SK-N-SH treated with all-trans-retinoic acid at 6 μM for 48 hours (cell line): ENCODE results near the gene DNASE2B.

Experiments used
- ATAC-seq: fragments of 200-7000 bp; cut with Tn5 transposase; 3 replicates; pipeline ENCODE4 v1.9.1; 2020; ENCODE audit warnings: mild to moderate bottlenecking, moderate library complexity
- BACH2 ChIP-seq: fragments of 250-450 bp; sonication (Bioruptor Pico); IDR thresholded peaks from 2 replicates; pipeline ENCODE4 v1.9.0; 2021; ENCODE audit warnings: mild to moderate bottlenecking, borderline replicate concordance
- CREB5 ChIP-seq: fragments of 250-450 bp; sonication (Bioruptor Pico); IDR thresholded peaks from 2 replicates; pipeline ENCODE4 v1.5.1; 2020; ENCODE audit warnings: low read depth, mild to moderate bottlenecking, moderate library complexity
- ESRRG ChIP-seq: fragments of 250-450 bp; sonication (Bioruptor Pico); IDR thresholded peaks from 2 replicates; pipeline ENCODE4 v1.6.1; 2021; ENCODE audit warnings: mild to moderate bottlenecking
- GLIS3 ChIP-seq: fragments of 250-450 bp; sonication (Bioruptor Pico); IDR thresholded peaks from 2 replicates; pipeline ENCODE4 v1.5.0; 2020; ENCODE audit warnings: mild to moderate bottlenecking, moderate library complexity
- OSR1 ChIP-seq: fragments of 250-450 bp; sonication (Bioruptor Pico); IDR thresholded peaks from 2 replicates; pipeline ENCODE4 v1.8.0; 2022; ENCODE audit warnings: moderate library complexity, mild to moderate bottlenecking, inconsistent platforms
- POU6F1 ChIP-seq: fragments of 250-450 bp; sonication (Bioruptor Pico); IDR thresholded peaks from 2 replicates; pipeline ENCODE4 v1.8.0; 2021; ENCODE audit warnings: low read depth, mild to moderate bottlenecking, moderate library complexity, borderline replicate concordance
- PPARA ChIP-seq: fragments of 250-450 bp; sonication (Bioruptor Pico); IDR thresholded peaks from 2 replicates; pipeline ENCODE4 v1.5.0; 2020; ENCODE audit warnings: mild to moderate bottlenecking, borderline replicate concordance
- RARB ChIP-seq: fragments of 250-450 bp; sonication (Bioruptor Pico); IDR thresholded peaks from 2 replicates; pipeline ENCODE4 v1.8.0; 2021; ENCODE audit warnings: mild to moderate bottlenecking, moderate library complexity
- SNAI2 ChIP-seq: fragments of 250-450 bp; sonication (Bioruptor Pico); IDR thresholded peaks from 2 replicates; pipeline ENCODE4 v1.5.0; 2020; ENCODE audit warnings: mild to moderate bottlenecking, moderate library complexity
- TOX ChIP-seq: fragments of 250-450 bp; sonication (Bioruptor Pico); IDR thresholded peaks from 2 replicates; pipeline ENCODE4 v1.8.0; 2021; ENCODE audit warnings: mild to moderate bottlenecking, moderate library complexity, borderline replicate concordance
- ZC3H10 ChIP-seq: fragments of 250-450 bp; sonication (Bioruptor Pico); IDR thresholded peaks from 2 replicates; pipeline ENCODE4 v1.5.1; 2021; ENCODE audit warnings: mild to moderate bottlenecking, moderate library complexity
- ZFP30 ChIP-seq: fragments of 450-650 bp; formaldehyde crosslinking; IDR thresholded peaks from 2 replicates; pipeline ENCODE4 v1.5.0; 2022; ENCODE audit warnings: mild to moderate bottlenecking, moderate library complexity
- ZNF565 ChIP-seq: fragments of 450-650 bp; formaldehyde crosslinking; conservative IDR thresholded peaks from 2 replicates; pipeline ENCODE4 v1.5.0; 2020; ENCODE audit warnings: low read depth, mild to moderate bottlenecking, moderate library complexity
- ZNF70 ChIP-seq: fragments of 450-650 bp; formaldehyde crosslinking; IDR thresholded peaks from 2 replicates; pipeline ENCODE4 v1.5.0; 2020; ENCODE audit warnings: mild to moderate bottlenecking, moderate library complexity
- ZNF8 ChIP-seq: fragments of 450-650 bp; formaldehyde crosslinking; IDR thresholded peaks from 2 replicates; pipeline ENCODE4 v1.5.0; 2020; ENCODE audit warnings: mild to moderate bottlenecking, moderate library complexity
- TF ChIP-seq, protein P1 (sequence below): fragments of 250-450 bp; sonication (Bioruptor Pico); IDR thresholded peaks from 2 replicates; pipeline ENCODE4 v1.5.1; 2021; ENCODE audit warnings: mild to moderate bottlenecking, moderate library complexity
- TF ChIP-seq, protein P2 (sequence below): fragments of 250-450 bp; sonication (Bioruptor Pico); IDR thresholded peaks from 2 replicates; pipeline ENCODE4 v1.8.0; 2020; ENCODE audit warnings: mild to moderate bottlenecking, moderate library complexity, borderline replicate concordance
- TF ChIP-seq, protein P3 (sequence below): fragments of 250-450 bp; sonication (Bioruptor Pico); IDR thresholded peaks from 2 replicates; pipeline ENCODE4 v1.5.0; 2020; ENCODE audit warnings: mild to moderate bottlenecking, moderate library complexity

The DNASE2B gene

GRCh38 chr1:84409888-84410287 is 11.6 kb downstream of the DNASE2B start:
- ATAC-seq = no peak
- TF ChIP-seq POU6F1 (no peak), TOX (CRISPR knock-in tag) (no peak), PPARA (no peak), BACH2 (no peak), ZNF70 (CRISPR knock-in tag) (no peak), ZNF565 (no peak), RARB (CRISPR knock-in tag) (no peak), ZNF8 (no peak), CREB5 (CRISPR knock-in tag) (no peak), OSR1 (no peak), GLIS3 (CRISPR knock-in tag) (no peak)

DNA sequence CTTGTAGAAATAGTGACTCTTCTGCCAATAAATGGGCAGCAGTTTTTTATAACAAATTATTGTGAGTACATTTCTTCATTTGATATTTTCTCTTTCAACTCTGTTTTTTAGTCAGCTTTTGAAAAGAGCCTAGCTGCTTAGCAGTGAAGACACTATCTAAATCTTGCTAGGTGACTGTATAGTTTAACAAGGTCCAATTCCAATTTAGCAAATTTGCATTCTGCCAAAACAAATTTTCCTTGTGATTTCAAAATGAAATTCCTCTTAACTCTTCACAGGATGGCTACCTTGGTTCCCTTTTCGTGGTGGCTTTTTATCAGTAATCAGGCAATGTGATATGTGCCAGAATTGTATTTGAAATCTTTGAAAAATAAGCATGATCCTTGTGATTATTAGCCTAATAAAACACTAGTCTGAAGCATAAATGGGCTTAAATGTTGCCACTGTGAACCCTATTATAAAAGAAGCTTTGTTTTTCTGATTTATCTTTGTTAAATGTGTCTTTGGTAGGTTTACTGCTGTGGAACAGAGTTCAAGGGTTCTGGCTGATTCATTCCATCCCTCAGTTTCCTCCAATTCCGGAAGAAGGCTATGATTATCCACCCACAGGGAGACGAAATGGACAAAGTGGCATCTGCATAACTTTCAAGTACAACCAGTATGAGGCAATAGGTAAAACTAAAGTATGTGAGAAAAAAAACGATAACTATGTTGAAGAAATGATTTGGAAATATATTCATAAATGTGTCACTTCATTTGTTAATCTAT is 12.2 kb downstream of the DNASE2B start:
- no peak for TF ChIP-seq POU6F1
- TF ChIP-seq ESRRG (CRISPR knock-in tag) = no peak
- TF ChIP-seq SNAI2 (CRISPR knock-in tag) = no peak
- TF ChIP-seq ZNF8 = no peak
- TF ChIP-seq CREB5 (CRISPR knock-in tag) = no peak
- TF ChIP-seq, protein P1, sequence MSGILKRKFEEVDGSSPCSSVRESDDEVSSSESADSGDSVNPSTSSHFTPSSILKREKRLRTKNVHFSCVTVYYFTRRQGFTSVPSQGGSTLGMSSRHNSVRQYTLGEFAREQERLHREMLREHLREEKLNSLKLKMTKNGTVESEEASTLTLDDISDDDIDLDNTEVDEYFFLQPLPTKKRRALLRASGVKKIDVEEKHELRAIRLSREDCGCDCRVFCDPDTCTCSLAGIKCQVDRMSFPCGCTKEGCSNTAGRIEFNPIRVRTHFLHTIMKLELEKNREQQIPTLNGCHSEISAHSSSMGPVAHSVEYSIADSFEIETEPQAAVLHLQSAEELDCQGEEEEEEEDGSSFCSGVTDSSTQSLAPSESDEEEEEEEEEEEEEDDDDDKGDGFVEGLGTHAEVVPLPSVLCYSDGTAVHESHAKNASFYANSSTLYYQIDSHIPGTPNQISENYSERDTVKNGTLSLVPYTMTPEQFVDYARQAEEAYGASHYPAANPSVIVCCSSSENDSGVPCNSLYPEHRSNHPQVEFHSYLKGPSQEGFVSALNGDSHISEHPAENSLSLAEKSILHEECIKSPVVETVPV (CRISPR knock-in tag) = no peak
- no peak for TF ChIP-seq ZNF70 (CRISPR knock-in tag)
- TF ChIP-seq ZC3H10 = no peak
- no peak for TF ChIP-seq GLIS3 (CRISPR knock-in tag)
- TF ChIP-seq ZFP30 = no peak
- TF ChIP-seq, protein P2, sequence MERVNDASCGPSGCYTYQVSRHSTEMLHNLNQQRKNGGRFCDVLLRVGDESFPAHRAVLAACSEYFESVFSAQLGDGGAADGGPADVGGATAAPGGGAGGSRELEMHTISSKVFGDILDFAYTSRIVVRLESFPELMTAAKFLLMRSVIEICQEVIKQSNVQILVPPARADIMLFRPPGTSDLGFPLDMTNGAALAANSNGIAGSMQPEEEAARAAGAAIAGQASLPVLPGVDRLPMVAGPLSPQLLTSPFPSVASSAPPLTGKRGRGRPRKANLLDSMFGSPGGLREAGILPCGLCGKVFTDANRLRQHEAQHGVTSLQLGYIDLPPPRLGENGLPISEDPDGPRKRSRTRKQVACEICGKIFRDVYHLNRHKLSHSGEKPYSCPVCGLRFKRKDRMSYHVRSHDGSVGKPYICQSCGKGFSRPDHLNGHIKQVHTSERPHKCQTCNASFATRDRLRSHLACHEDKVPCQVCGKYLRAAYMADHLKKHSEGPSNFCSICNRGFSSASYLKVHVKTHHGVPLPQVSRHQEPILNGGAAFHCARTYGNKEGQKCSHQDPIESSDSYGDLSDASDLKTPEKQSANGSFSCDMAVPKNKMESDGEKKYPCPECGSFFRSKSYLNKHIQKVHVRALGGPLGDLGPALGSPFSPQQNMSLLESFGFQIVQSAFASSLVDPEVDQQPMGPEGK = no peak
- TF ChIP-seq PPARA = no peak
- TF ChIP-seq, protein P3, sequence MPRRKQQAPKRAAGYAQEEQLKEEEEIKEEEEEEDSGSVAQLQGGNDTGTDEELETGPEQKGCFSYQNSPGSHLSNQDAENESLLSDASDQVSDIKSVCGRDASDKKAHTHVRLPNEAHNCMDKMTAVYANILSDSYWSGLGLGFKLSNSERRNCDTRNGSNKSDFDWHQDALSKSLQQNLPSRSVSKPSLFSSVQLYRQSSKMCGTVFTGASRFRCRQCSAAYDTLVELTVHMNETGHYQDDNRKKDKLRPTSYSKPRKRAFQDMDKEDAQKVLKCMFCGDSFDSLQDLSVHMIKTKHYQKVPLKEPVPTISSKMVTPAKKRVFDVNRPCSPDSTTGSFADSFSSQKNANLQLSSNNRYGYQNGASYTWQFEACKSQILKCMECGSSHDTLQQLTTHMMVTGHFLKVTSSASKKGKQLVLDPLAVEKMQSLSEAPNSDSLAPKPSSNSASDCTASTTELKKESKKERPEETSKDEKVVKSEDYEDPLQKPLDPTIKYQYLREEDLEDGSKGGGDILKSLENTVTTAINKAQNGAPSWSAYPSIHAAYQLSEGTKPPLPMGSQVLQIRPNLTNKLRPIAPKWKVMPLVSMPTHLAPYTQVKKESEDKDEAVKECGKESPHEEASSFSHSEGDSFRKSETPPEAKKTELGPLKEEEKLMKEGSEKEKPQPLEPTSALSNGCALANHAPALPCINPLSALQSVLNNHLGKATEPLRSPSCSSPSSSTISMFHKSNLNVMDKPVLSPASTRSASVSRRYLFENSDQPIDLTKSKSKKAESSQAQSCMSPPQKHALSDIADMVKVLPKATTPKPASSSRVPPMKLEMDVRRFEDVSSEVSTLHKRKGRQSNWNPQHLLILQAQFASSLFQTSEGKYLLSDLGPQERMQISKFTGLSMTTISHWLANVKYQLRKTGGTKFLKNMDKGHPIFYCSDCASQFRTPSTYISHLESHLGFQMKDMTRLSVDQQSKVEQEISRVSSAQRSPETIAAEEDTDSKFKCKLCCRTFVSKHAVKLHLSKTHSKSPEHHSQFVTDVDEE (CRISPR knock-in tag) = no peak
- no peak for TF ChIP-seq RARB (CRISPR knock-in tag)
- no peak for TF ChIP-seq OSR1
- no peak for ATAC-seq
